Stimulated activated CD4-positive, alpha-beta T cell treated with anti-CD3 and anti-CD28 coated beads, Interleukin-1b, Interleukin-23, amount 100 ng/mL, for 4 hours (primary cell): Measurements from ENCODE around the gene CDC14B.
"Not testable (repeated sequence)": the region's sequence is repeated elsewhere in the genome, so short reads cannot be mapped to it uniquely, and the experiment has no call there.

ENCODE experiments used
- DNase-seq, 2 donors: peaks; one replicate each; pipeline ENCODE4 v3.0.0-alpha.2; 2020; ENCODE audit warnings: low read depth in 2 of 2

The CDC14B gene

DNA sequence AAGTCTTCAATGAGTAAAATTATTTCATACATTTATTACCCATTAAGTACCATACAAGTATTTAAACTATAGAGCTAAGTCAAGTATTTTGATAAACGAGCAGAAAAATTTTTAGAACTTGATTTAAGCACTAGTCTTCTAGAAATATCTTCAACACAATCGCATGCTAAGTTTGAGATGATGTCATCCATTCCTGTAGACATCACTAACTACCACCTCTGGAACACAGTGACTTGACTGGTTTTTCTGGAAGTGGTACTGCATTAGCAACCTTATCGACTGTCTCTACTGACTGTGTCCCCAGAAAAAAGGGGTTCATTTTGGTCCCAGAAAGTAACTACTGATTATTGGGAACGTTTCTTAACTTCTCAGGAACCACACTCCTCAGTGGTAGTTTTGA is 69.0 kb downstream of the CDC14B start:
- no peak for DNase-seq

DNA sequence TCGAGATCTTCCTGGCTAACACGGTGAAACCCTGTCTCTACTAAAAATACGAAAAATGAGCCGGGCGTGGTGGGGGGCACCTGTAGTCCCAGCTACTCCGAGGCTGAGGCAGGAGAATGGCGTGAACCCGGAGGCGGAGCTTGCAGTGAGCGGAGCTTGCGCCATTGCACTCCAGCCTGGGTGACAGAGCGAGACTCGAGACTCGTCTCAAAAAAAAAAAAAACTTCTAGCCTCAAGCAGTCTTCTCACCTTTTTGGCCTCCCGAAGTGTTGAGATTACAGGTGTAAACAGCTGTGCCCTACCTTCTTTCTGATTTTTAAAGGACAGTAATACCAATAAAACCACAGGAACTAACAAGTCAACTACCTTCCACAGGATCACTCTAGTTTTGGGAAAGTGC is 76.5 kb downstream of the CDC14B start:
- not testable (repeated sequence) for DNase-seq

DNA sequence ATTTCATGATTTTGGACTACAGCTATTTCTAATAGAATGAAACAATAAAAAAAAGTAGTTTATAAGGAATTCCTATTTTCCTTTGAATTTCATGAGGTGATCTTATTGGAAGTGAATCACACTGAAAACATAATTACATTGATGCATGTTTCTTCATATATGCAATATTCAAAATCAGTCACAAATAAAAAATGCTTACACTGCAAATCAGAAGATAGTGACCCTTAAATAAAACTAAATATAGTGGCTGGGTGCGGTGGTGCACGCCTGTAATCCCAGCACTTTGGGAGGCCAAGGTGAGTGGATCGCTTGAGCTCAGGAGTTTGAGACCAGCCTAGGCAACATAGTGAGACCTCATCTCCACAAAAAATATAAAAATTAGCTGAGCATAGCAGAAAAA is 79.5 kb downstream of the CDC14B start:
- DNase-seq: no peak

DNA sequence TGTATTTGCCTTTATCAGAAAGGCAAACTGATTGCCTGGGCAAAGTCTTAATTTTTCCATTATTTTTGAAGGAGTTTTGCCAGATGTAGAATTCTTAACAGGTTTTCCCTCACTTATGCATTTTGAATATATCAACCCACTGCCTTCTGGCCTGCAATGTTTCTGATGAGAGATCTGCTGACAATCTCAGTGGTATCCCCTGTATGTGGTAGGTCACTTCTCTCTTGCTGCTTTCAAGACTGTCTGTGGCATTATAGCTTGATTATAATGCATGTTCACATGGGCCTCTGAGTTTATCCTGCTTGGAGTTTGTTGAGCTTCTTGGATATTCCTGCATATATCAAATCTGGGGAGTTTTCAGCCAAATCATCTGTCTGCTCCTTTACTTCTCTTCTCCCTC is 87.5 kb downstream of the CDC14B start:
- no peak for DNase-seq

DNA sequence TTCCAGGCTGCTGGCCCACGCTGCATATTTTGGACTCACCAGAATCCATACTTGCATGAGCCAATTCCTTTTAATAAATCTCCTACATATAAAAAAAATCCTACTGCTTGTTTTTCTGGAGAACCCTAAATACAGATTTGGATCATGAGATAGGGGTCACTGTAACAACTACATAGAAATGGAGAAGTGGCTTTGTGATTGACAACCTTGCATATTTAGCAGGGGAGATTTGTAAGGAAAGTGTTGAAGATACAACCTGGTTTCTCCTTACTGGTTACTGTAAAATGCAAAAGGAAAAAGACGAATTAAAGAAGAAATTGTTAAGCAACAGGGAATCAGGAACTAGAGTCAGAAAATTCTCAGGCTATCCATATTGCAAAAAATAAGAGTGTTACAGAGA is 94.9 kb downstream of the CDC14B start:
- DNase-seq: no peak

DNA sequence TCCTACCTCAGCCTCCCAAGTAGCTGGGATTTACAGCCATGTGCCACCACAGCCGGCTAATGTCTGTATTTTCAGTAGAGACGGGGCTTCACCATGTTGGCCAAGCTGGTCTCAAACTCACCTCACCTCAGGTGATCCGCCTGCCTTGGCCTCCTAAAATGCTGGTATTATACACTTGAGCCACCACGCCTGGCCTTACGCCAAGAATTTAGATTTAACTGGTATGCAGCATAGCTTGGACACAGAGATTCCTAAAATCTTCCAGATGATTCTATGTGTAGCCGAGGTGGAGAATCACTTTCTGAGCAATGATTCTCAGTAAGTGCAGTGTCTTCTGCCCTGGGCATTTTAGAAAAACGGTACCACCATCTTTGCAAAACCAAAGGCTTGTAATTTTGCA is 95.6 kb downstream of the CDC14B start:
- DNase-seq: no peak

DNA sequence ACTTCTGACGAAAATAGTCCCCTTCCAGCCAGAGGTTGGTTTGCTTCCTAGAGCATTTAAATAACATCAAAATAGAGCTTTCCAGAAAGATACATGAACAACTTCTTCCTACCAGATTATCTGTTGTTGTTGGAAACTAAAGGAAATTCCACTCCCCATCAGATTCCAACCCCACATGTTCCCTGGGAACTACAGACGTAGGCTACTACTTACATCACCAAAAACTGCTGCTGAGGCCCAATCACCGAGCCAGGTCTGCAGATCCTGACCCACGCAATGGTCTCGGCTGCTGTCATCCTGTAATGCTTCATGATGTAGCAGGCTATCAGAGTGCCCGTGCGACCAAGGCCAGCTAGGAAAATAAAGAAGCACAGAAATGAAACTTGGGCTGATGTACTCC is 96.3 kb downstream of the CDC14B start:
- DNase-seq: no peak

DNA sequence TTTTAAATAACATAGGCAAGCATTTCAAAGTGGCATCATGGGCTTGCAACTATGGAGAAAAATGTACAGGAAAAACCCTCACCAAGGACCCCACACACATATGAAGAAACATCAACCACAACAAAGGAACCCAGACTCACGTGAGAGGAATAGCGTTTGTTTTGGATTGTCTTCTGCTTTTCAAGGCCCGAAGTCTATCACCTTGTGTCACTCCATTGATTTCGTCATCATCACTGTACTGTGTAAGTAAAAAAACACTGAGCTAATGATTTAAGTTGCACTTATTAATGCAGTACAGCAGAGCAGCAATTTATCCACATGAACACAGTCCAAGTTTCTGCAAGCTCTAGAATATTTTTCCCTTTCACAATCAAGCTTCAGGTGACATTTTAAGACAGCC is 97.3 kb downstream of the CDC14B start:
- no peak for DNase-seq

DNA sequence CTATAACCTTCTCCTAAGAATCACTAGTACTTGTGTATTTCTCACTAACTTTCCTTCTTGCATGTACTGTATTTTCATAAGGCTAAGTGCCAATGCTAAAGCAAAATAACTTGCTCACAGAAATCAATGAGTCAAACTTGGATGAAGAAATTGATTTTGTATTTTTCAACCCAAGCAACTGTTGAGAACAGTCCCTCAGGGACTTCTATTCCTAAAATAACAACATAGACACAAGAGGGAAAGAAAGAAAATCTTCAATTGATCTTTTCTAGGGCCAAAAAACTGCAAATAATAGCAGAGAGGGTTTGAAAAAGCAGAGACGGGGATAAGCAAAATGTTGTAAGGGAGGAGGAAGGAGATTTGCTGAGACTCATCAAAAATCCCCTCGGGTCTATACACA is 99.9 kb downstream of the CDC14B start:
- no peak for DNase-seq

DNA sequence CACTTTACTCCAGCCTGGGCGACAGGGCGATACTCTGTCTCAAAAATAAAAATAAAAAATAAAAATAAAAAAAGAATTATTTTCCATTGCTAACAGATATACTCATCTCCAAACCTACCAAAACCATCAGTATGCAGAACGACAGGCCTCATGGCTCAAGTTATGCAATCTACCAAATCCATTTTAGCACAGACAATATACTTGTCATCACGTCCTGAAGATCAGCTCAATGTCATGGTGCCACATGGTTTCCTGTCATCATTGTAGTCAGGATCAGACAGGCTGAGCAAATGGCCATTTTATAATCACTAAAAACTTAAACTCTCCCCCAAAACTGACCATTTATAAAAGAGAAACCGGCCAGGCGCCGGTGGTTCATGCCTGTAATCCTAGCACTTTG is 100.5 kb downstream of the CDC14B start:
- DNase-seq: no peak

DNA sequence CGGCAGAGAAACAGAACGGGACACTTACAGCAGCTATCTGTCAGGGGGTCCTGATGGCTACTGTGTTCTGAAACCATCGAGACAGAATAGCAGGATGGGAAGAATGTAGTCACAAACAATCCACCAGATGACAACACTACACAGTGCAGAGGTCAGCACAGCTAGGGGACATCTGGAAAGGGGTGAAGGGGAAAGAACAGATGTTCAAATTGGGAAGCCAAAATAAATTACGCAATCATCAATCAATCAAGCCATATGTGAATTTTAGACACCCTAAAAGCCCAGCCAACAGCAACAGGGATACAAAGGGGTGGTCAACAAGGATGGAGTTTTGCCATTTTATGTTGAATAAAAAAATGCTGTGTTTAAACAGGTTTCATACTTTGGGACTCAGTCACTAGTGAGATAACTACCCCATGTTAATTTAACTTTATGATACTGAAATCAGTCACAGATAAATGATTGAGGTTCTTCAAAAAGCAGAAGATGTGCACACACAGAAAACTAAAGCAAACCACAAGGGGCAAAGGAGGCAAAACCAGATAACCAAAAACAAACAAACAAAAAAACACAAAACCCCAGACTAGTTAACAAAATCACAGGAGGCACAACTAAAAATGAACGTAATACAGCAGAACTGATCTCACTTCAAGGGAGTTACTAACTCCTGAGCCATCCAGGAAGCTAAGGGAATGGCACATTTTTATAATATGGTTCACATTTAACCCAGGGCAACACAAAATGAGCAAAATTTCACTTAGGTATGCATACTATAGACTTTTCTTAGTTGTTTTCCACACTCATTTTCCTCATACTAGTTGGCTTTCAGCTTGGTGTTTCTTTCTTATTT is 103.8 kb downstream of the CDC14B start:
- DNase-seq: no peak

DNA sequence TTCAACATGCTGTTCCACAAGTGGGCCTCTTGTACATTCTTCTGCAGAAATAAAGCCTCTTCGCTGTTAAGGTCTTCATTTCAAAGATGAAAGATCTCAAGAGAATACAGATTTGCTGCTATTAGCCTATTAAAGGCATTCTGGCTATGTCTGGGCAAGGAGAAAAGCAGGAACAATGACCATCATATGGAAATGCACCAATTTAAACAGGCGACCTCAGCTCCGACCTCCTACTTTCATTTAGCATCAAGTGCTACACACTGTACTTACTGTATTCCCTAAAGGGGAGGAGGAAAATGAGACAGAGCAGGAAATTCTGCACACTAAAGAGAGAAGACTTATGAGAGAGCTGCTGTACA is 104.9 kb downstream of the CDC14B start:
- DNase-seq: no peak

DNA sequence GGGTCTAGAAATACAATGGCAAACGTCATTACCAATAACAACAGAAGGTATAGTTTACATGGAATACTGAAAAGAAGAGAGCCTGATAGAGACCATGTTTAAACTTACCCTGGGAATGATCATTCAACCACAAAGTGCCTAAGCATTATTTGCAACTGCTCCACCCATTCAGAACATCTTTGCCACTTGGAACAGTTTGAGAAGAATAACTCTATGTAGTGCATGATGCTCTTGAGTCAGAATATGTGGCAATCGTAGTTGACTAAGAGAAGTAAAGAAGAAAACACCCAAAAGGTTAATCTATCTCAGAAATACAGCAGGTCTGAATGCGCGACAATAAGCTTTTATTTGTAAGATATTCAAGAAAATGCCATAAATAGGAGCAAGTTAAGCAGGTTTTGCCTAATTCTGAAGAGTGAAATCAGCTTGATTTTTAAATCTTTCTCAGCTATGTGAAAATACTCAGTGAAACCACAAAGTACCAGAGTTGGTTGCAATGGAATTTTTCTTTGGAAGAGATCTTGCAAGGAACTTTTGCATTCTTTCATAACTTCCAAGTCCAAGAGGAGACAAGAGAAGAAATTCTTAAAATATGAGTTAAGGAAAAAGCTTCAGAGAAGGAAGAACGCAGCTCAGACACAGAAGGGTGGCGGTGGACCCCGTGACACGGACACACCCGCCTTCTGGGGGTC is 105.4 kb downstream of the CDC14B start:
- DNase-seq: no peak

DNA sequence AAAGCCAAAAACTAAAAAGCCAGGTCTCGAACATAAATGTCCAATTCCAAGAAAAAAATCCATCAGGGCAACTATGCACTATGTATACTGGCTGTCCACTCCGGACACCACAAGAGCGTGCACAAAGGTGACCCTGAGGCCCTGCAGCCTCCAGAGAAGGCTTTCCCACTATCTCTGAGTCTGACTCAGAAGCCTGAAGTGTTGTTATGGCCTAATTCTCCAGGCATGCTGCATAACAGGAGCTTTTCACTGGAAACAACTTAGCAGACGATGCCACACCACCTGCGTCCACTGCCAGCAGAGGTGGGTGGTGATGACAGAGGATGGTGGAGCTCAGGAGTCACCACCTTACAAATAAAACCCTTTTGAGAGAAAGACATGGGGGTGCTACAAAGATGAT is 106.0 kb downstream of the CDC14B start:
- DNase-seq: no peak

DNA sequence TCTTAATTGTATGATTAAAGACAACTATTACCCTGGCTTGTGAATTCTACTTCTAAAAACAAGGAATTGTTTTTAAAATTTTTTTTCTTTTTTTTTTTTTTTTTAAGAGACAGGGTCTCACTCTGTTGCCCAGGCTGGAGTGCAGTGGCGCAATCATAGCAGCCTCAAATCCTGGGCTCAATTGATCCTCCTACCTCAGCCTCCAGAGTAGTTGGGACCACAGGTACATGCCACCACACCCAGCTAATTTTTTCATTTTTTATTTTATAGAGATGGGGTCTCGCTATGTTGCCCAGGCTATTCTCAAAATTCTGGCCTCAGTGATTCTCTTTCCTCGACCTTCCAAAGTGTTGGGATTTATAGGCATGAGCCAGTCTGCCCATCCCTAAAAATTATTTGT is 107.4 kb downstream of the CDC14B start:
- no peak for DNase-seq

DNA sequence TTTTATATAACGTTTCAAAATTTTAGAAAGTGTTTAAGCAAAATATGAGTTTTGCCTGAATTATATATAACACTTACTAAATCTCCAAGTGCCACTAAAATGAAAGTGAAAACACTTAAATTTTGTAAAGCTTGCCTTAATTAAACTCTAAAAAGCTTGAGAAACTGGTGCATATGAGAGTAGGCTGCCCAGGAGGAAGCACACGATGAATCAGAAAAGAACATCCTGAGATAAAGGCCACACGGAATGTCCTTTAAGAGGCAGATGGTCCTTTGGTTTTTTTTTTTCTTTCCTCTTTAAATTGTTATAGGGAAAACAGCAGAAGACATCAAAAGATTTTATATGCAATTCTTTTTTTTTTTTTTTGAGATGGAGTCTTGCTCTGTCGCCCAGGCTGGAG is 109.4 kb downstream of the CDC14B start:
- no peak for DNase-seq

DNA sequence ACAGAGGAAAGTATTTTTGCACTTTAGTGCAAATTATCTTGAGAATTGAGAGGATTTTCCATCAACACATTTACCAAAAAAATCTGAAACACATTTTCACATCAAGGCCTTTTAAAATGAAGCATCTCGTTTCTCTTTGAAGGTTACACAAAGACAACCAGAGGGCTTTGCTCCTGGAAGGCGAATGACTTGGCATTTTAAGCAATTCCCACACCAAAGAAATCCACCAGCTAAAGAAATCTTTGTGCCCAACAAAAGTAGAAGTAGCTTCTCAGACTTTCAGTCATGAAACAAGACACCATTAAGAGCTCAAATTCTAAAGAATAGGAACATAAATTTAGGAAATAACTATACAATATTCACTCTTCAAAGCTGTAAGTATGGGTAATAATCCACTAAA is 109.8 kb downstream of the CDC14B start:
- no peak for DNase-seq

DNA sequence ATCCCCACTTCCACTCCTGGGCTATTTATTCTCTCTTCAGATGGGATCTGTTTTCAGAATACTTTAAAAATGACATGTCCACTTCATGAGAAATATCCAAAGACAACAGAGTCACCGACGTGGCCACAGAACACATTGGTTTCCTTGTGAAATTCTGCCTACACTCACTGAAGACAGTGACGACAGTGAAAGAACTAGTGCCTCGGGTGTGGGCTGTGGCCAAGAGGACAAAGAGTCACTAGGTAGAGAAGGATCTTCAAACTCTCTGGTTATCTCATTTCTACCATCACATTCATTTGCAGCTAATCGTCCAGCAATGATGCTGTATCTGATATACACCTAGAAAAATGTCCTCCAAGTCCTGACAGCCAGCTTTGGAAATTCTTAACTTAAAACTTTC is 110.6 kb downstream of the CDC14B start:
- DNase-seq: no peak

DNA sequence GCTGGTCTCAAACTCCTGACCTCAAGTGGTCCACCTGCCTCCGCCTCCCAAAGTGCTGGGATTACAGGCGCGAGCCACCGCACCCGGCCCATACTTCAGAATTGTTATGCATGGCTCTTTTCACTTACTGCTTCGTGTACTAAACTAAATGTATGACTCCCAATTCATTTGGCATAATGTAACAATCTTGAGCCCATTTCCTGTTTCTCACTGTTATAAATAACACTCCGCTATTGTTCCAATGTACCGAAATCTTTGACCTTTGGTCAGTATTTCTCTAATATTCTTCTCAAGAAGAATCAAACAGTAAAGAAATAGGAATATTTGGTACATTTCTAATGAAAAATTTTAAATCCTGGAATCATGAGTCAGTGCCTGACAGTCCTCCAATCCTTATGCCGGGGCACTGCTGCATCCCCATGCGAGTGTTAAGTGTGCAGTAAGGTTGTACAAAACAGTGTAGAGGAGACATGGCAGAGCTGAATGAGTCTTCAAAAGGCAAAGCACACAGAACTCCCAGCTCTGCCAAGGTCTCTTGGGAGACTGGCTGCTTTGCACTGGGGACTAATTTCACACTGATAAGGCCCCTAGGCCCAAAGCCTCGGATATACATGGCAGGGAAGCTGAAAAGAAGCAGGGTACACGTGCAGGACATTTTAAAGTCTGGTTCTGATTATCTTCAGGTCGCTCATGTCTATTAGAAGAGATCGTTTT is 111.3 kb downstream of the CDC14B start:
- no peak for DNase-seq

DNA sequence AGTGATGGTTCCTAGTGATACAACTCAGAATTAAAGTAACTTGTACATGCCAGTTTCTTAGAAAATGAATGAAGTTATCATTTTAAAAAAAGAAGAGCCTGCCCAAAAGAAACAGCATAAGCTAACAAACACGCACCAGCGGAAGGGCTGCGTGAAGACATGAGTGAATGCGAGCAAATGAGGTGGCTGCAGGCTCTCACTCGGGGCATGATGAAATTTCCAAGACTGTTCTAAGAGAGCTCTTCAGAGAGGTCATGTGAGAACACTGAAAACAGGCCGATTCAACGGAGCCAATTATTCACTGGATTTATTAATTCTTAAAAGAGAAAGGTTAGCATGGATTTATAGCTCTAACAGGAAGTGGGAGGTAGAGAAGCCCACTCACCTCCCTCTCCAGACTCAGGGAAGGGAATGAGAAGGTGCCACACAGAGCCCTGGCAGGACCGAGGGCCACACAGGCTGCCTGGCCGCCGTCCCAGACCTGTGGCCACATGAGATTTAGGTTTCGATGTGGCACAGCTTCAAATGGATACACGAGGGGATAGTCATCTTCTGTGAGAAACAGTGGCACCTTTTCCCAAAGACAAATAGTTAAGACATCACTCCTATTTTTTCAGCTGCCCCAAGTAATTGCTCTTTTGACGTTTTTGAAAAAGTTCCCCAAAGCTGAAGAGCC is 114.2 kb downstream of the CDC14B start:
- no peak for DNase-seq

DNA sequence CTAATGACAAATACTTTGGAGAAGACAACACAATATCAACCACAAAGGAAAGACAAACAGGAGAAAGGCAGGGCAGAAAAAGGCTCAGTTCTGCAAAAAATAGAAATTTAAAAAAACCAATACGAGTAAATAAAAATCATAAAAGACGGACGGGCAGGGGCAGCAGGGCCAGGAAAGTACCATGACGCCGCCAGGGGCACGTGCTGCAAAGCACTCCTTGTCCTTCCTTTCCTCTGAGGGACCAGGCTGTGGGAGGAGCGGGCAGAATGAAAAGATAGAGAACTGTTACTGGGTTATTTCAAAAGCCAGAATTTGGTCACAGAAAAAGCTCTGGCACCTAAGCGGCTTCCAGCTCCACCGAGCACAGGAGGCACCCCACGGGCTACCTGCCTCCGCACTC is 115.7 kb downstream of the CDC14B start:
- no peak for DNase-seq

DNA sequence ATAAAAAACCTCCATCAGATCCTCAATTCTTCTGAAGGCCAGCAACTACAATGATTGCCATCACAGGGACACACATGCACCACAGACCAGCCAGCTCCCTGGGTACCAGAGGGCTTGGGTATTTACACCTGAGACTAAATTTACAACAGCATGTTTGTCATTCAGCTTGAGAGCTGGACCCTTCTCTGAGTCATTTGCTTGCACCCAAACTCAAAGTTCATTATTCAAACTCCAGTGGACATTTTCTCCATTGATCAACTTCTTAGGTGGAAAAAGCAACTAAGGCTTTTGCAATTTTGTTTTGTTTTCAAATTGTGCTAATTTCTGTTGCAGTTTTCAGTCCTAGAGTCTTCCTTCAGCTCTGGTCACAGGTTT is 116.3 kb downstream of the CDC14B start:
- DNase-seq: not testable (repeated sequence)
